HTR-8/SVneo (cell line): Measurements from ENCODE around the gene KRT3.

Experiments
- DNase-seq: peaks from one replicate; pipeline ENCODE4 v3.0.0; 2011; ENCODE audit warnings: low spot score, mixed read lengths; ENCODE audit not compliant: insufficient read length
- FAIRE-seq: peaks from 2 replicates; lab custom pipeline; 2011; peaks lifted over from hg19 to GRCh38; lab: Jason Lieb, UNC

Gene KRT3

GRCh38 chr12:52828156-52828555 lies 32.2 kb upstream of the KRT3 start:
- FAIRE-seq = no peak

GRCh38 chr12:52827499-52828090 lies 31.7 kb upstream of the KRT3 start:
- no peak for FAIRE-seq
- no peak for DNase-seq

More at GRCh38 chr12:52828156-52828555, 32.2 kb upstream of the KRT3 start:
- DNase-seq = no peak

GRCh38 chr12:52826611-52827498 lies 30.9 kb upstream of the KRT3 start:
- no peak for DNase-seq
- FAIRE-seq = peak; percentile 31

DNA sequence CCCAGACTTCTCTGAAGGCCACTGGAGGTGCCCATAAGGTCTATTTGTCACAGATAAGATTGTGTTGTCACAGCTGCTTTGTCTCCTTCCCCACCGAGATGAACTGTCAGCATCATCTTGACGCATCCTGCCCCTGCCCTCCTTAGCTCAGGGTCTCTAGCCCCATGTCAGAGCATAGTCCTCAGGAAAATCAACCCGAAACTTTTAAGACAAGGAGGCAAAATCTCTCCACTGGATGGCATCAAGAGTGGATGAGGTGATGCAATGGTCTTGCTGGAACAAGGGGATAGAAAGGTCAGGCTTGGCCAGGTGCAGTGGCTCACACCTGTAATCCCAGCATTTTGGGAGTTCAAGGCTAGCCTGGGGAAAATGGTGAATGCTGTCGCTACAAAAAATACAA lies 30.0 kb upstream of the KRT3 start:
- FAIRE-seq = no peak

GRCh38 chr12:52824741-52825410 lies 29.0 kb upstream of the KRT3 start:
- no peak for DNase-seq
- FAIRE-seq = peak; percentile 20

More for the DNA sequence above, 30.0 kb upstream of the KRT3 start:
- DNase-seq = no peak

GRCh38 chr12:52823761-52824450 lies 28.0 kb upstream of the KRT3 start:
- no peak for FAIRE-seq
- DNase-seq = no peak

DNA sequence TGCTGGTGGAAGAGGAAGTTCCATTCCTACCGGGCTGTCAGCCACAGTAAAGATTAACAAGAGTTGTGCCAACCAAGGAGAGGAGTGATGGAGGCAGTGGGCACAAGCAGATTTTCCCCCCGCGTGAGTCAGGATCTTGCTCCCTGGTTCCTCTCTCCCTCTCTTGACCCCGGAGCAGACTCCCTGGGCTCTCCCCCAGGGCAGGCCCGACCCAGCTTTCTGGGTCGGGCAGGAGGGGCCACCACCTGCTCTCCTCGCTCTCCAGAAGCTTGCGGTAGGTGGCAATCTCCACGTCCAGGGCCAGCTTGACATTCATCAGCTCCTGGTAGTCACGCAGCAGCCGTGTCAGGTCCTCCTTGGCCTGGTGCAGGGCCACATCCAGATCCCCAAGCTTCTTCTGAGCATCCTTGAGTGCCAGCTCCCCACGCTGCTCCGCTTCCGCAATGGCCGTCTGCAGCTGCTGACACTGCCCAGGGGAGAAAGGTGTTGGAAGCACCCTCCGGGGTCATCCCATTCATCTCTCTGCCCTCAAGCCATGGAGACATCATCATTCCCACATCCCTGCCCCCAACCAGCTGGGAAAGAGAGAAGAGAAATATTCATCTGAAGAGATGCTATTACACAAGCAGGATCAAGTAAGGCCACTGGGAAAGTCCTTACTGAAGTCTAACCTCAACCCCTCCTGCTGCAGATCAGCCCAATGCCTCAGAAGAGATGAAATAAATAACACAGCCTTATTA lies 27.0 kb upstream of the KRT3 start:
- FAIRE-seq (no peak), DNase-seq (no peak)

GRCh38 chr12:52821826-52822660 lies 26.1 kb upstream of the KRT3 start:
- FAIRE-seq (no peak), DNase-seq (no peak)

DNA sequence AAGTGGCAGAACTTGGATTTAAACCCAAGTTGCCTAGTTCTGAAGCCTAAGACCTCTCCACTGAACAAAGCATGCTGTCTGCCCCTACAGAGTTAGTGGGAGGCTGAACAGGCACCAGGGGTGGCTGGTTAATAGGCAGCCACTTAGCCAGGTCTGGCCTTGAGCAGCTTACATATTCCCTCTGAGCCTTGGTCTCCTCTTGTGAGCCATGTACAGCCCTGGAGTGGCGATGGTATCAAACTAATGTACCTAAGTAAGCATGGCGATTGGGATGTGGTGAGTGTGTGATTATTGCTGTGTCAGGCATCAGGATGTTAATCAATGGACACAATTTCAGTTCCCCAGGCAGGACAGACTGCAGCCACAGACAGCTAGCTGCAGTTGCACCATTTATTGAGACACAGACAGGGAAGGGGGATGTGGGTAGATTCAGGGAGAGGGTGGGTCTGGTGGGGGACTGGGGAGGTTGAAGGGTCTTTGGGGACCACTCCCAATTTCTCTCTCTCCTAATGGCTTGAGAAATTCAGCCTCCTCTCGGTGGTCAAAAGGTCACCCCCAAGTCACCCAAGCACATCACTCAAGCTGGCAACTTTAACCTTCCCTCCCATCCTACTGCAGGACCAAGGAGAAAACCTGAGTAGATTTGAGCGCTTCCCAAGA lies 25.3 kb upstream of the KRT3 start:
- FAIRE-seq (no peak), DNase-seq (no peak)

DNA sequence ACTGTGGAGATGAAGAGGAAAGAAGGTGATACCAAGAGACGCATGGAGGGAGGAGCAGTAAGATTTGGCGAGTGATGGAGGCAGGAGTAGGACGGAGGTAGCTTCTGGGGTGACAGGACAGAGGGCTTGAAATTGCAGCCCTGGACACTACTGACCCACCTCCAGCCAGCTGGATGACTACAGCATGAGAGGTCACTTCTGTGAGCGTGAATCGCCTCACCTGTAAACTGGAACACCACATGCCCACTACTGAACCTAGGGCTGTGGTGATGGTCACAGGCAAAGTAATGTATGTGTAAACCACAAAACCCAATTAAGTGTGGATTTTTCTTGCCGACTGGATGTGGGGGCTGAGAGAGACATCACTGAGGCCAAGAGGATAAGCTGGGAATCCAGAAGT lies 24.6 kb upstream of the KRT3 start:
- FAIRE-seq = no peak
- DNase-seq = no peak

DNA sequence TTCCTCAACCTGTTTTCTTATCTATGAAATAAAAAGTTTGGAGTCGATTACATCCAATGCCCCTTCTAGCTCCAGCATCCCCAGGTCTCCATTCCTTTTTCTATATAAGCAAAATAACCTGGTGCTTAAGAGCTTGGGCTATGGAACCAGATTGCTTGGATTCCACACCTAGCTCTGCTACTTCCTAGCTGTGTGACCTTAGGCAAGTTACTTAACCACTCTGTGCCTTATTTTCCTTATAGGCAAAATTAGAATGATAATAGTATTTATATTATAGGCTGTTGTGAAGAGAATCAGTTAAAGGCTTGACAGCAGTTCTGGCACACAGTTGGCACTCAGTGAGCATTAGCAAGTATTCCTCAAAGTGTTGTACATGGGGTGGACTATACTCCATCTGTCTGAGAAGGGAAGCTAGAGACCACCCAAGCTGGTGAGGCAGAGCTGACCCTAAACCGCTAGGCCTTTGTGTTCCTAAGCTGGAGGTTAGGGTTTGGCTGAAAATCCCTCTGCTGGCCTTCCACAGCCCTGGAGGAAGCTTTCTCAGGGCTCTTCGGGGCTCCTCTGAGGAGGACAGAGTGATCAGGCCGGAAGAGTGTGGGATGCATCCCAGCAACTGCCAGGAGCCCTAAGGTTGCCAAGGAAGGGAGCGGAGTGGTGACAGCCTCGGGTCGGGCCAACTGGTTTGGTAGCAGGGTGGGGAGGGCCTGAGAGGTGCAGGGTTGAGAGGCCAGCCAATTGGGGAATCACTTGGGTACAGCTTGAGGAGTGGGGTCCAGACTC lies 24.0 kb upstream of the KRT3 start:
- DNase-seq = no peak
- FAIRE-seq = no peak

DNA sequence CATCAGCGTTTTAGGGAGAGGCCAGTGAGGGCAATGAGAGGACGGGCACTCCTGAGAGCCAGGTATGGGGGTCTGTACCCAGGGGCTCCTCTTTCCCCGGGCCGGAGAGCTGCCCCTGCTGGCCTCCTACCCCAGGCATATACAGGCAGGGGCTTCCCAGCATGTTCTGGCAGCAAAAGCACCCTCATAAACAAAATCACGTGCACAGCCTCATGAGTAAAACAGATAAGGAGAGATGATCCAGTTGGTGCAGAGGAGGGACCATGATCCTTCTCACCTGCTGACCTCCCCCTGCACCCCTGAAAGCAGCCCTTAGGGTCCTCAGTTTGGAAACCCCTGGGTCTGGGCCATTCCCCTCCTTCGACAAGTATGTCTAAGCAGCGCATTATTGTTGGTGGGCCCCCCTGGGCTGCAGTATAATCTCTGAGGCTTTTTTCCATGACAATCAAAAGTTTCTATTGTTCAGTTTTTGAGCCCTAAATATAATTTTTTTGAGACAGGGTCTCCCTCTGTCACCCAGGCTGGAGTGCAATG lies 23.0 kb upstream of the KRT3 start:
- no peak for FAIRE-seq
- DNase-seq = no peak

DNA sequence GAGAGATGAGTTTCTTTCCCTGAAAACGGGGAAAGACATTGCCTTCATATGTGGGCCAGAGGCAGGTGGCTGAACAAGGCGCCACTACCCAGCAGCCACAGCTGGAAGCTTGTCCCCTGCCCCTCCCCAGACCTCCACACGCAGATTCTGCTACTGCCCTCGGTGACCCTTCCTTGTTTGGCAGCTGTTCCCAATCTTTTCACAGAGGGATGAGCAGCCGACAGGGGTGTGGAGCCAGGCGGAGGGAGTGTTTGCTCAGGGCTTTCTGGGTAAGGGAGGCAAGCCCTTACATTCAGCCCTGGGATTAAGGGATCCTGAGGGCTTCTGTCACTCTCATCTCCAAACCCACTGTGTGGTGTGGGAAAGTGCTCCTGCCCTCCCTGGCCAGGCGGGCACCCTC lies 22.5 kb upstream of the KRT3 start:
- FAIRE-seq = no peak
- no peak for DNase-seq

GRCh38 chr12:52817699-52818238 lies 21.9 kb upstream of the KRT3 start:
- DNase-seq = no peak
- no peak for FAIRE-seq

- no peak for FAIRE-seq
- no peak for DNase-seq
These were observed 21.2 kb upstream of the KRT3 start for GRCh38 chr12:52817003-52817698.

- FAIRE-seq = no peak
- DNase-seq = no peak
These were observed 20.0 kb upstream of the KRT3 start for GRCh38 chr12:52815676-52816588.
